HEK293 (cell line): Measurements from ENCODE around the gene ZNF302.

ENCODE experiments used
- CTCF ChIA-PET: fragments of 350-600 bp; formaldehyde crosslinking; extraction: SDS; loops from one replicate; lab custom pipeline; 2021; ENCODE audit warnings: antibody characterized with exemption; lab: Yijun Ruan, JAX
- POLR2A ChIA-PET: fragments of 300-600 bp; formaldehyde crosslinking; extraction: SDS; loops from one replicate; lab custom pipeline; 2020; ENCODE audit warnings: antibody characterized with exemption, inconsistent platforms; lab: Yijun Ruan, JAX
- H3K27ac ChIP-seq: fragments of 200-500 bp; sonication (Bioruptor generic); 2 replicates; pipeline ENCODE4 v1.5.1; 2014; ENCODE audit warnings: low read depth, low read length, control low read depth, inconsistent platforms; ENCODE audit errors: extremely low read depth
- H3K36me3 ChIP-seq, 2 experiments: fragments of 200-500 bp in 1 of 2; sonication (Bioruptor generic) in 1 of 2; 1 replicate in 1 of 2; 2 replicates in 1 of 2; pipeline ENCODE4 v1.5.1; 2014 to 2017; ENCODE audit warnings: inconsistent platforms in 2 of 2, low read length in 2 of 2; ENCODE audit not compliant: control insufficient read depth in 2 of 2, insufficient read depth in 1 of 2
- H3K4me1 ChIP-seq: fragments of 200-500 bp; sonication (Bioruptor generic); 2 replicates; pipeline ENCODE4 v1.5.1; 2014; ENCODE audit warnings: mild to moderate bottlenecking, low read length, inconsistent platforms; ENCODE audit not compliant: control insufficient read depth, insufficient read depth
- H3K4me3 ChIP-seq: 2 replicates; pipeline ENCODE4 v1.5.1; 2011; ENCODE audit warnings: low read depth, mild to moderate bottlenecking, control low read depth, low read length, moderate library complexity
- H3K9me3 ChIP-seq: fragments of 200-500 bp; sonication (Bioruptor generic); 2 replicates; pipeline ENCODE4 v1.5.1; 2014; ENCODE audit warnings: low read depth, low read length, inconsistent platforms; ENCODE audit not compliant: control insufficient read depth, insufficient read depth
- GLIS2 ChIP-seq: fragments of 450-650 bp; formaldehyde crosslinking; IDR thresholded peaks from 2 replicates; pipeline ENCODE4 v1.5.1; 2016; ENCODE audit warnings: missing biosample characterization, missing genetic modification characterization
- HIC1 ChIP-seq: fragments of 450-650 bp; formaldehyde crosslinking; IDR thresholded peaks from 2 replicates; pipeline ENCODE4 v1.5.1; 2016; ENCODE audit warnings: missing biosample characterization, missing genetic modification characterization
- KLF9 ChIP-seq: fragments of 450-650 bp; formaldehyde crosslinking; IDR thresholded peaks from 2 replicates; pipeline ENCODE4 v1.5.1; 2016; ENCODE audit warnings: missing biosample characterization, missing genetic modification characterization, low read depth
- MEIS1 ChIP-seq: sonication (generic); formaldehyde crosslinking; IDR thresholded peaks from 2 replicates; pipeline ENCODE4 v1.8.1; 2022; ENCODE audit warnings: missing genetic modification reagents, mild to moderate bottlenecking, borderline replicate concordance
- MYNN ChIP-seq: fragments of 450-650 bp; formaldehyde crosslinking; IDR thresholded peaks from 2 replicates; pipeline ENCODE4 v1.5.1; 2016; ENCODE audit warnings: missing biosample characterization, missing genetic modification characterization, borderline replicate concordance
- PRDM10 ChIP-seq: fragments of 450-650 bp; formaldehyde crosslinking; IDR thresholded peaks from 2 replicates; pipeline ENCODE4 v1.5.1; 2016; ENCODE audit warnings: missing biosample characterization, missing genetic modification characterization
- SCRT1 ChIP-seq: fragments of 450-650 bp; formaldehyde crosslinking; IDR thresholded peaks from 2 replicates; pipeline ENCODE4 v1.5.1; 2016; ENCODE audit warnings: missing biosample characterization, missing genetic modification characterization, borderline replicate concordance
- SCRT2 ChIP-seq: fragments of 450-650 bp; formaldehyde crosslinking; IDR thresholded peaks from 2 replicates; pipeline ENCODE4 v1.5.1; 2016; ENCODE audit warnings: missing biosample characterization, missing genetic modification characterization
- YY2 ChIP-seq: fragments of 450-650 bp; formaldehyde crosslinking; IDR thresholded peaks from 2 replicates; pipeline ENCODE4 v1.5.1; 2016; ENCODE audit warnings: missing biosample characterization, missing genetic modification characterization
- ZFP3 ChIP-seq: fragments of 450-650 bp; formaldehyde crosslinking; IDR thresholded peaks from 2 replicates; pipeline ENCODE4 v1.5.1; 2016; ENCODE audit warnings: low read depth, missing biosample characterization, missing genetic modification characterization
- ZFP69B ChIP-seq: fragments of 450-650 bp; formaldehyde crosslinking; IDR thresholded peaks from 2 replicates; pipeline ENCODE4 v1.5.1; 2016; ENCODE audit warnings: missing biosample characterization, missing genetic modification characterization
- ZIC2 ChIP-seq: fragments of 450-650 bp; formaldehyde crosslinking; IDR thresholded peaks from 2 replicates; pipeline ENCODE4 v1.5.1; 2016; ENCODE audit warnings: missing biosample characterization, missing genetic modification characterization
- ZNF140 ChIP-seq: fragments of 450-650 bp; formaldehyde crosslinking; IDR thresholded peaks from 2 replicates; pipeline ENCODE4 v1.5.1; 2016; ENCODE audit warnings: missing biosample characterization, missing genetic modification characterization
- ZNF221 ChIP-seq: fragments of 450-650 bp; formaldehyde crosslinking; IDR thresholded peaks from 2 replicates; pipeline ENCODE4 v1.5.1; 2017; ENCODE audit warnings: missing biosample characterization, missing genetic modification characterization, borderline replicate concordance
- ZNF26 ChIP-seq: fragments of 450-650 bp; formaldehyde crosslinking; IDR thresholded peaks from 2 replicates; pipeline ENCODE4 v1.5.1; 2016; ENCODE audit warnings: missing biosample characterization, missing genetic modification characterization
- ZNF280D ChIP-seq: fragments of 450-650 bp; formaldehyde crosslinking; IDR thresholded peaks from 2 replicates; pipeline ENCODE4 v1.5.1; 2016; ENCODE audit warnings: missing biosample characterization, missing genetic modification characterization
- ZNF302 ChIP-seq: fragments of 450-650 bp; formaldehyde crosslinking; IDR thresholded peaks from 2 replicates; pipeline ENCODE4 v1.5.1; 2016; ENCODE audit warnings: missing biosample characterization, missing genetic modification characterization, low read depth
- ZNF335 ChIP-seq: fragments of 450-650 bp; formaldehyde crosslinking; conservative IDR thresholded peaks from 2 replicates; pipeline ENCODE4 v1.5.1; 2016; ENCODE audit warnings: missing biosample characterization, missing genetic modification characterization
- ZNF423 ChIP-seq: fragments of 450-650 bp; formaldehyde crosslinking; IDR thresholded peaks from 2 replicates; pipeline ENCODE4 v1.5.1; 2016; ENCODE audit warnings: missing biosample characterization, missing genetic modification characterization
- ZNF473 ChIP-seq: fragments of 450-650 bp; formaldehyde crosslinking; IDR thresholded peaks from 2 replicates; pipeline ENCODE4 v1.5.1; 2017; ENCODE audit warnings: missing biosample characterization, missing genetic modification characterization
- ZNF48 ChIP-seq: fragments of 450-650 bp; formaldehyde crosslinking; IDR thresholded peaks from 2 replicates; pipeline ENCODE4 v1.5.1; 2016; ENCODE audit warnings: missing biosample characterization, missing genetic modification characterization
- ZNF558 ChIP-seq: fragments of 450-650 bp; formaldehyde crosslinking; IDR thresholded peaks from 2 replicates; pipeline ENCODE4 v1.5.1; 2016; ENCODE audit warnings: missing biosample characterization, missing genetic modification characterization
- ZNF623 ChIP-seq: fragments of 450-650 bp; formaldehyde crosslinking; IDR thresholded peaks from 2 replicates; pipeline ENCODE4 v1.5.1; 2016; ENCODE audit warnings: missing biosample characterization, missing genetic modification characterization
- ZNF677 ChIP-seq: fragments of 450-650 bp; IDR thresholded peaks from 2 replicates; pipeline ENCODE4 v1.5.0; 2018; ENCODE audit warnings: missing biosample characterization, mild to moderate bottlenecking, missing genetic modification characterization, moderate library complexity
- ZNF777 ChIP-seq: fragments of 450-650 bp; formaldehyde crosslinking; IDR thresholded peaks from 2 replicates; pipeline ENCODE4 v1.5.1; 2017; ENCODE audit warnings: missing biosample characterization, missing genetic modification characterization, borderline replicate concordance
- ZNF785 ChIP-seq: fragments of 450-650 bp; formaldehyde crosslinking; IDR thresholded peaks from 2 replicates; pipeline ENCODE4 v1.5.1; 2016; ENCODE audit warnings: missing biosample characterization, missing genetic modification characterization
- ZSCAN16 ChIP-seq: fragments of 450-650 bp; formaldehyde crosslinking; IDR thresholded peaks from 2 replicates; pipeline ENCODE4 v1.5.1; 2016; ENCODE audit warnings: missing biosample characterization, missing genetic modification characterization

ZNF302 gene

GRCh38 chr19:34666200-34666957 lies 11.1 kb upstream of the ZNF302 start:
- Histone ChIP-seq H3K27ac (no peak overlapping the region), H3K9me3 (peaks cover 2% of the 10 kb centered on the region; the same call in 1 of the 2 replicates), H3K36me3 (no peaks in the 10 kb centered on the region; a peak in 1 of 3 replicates), H3K4me3 (no peak overlapping the region), H3K4me1 (no peaks in the 10 kb centered on the region; the same call in 1 of the 2 replicates)
- ChIA-PET CTCF (no interaction called here), POLR2A (no interaction called here)
- no peak for TF ChIP-seq ZSCAN16 (tag by site-specific recombination)
- no peak for TF ChIP-seq ZNF423 (tag by site-specific recombination)
- no peak for TF ChIP-seq ZNF785 (tag by site-specific recombination)
- TF ChIP-seq HIC1 (tag by site-specific recombination) = peak; percentile 52; the same call in 1 of the 2 replicates
- TF ChIP-seq ZIC2 = peak; percentile 66
- no peak for TF ChIP-seq ZNF48
- no peak for TF ChIP-seq PRDM10 (tag by site-specific recombination)
- TF ChIP-seq YY2 = no peak
- TF ChIP-seq ZNF26 (tag by site-specific recombination) = no peak
- TF ChIP-seq ZFP3 (tag by site-specific recombination) = no peak
- no peak for TF ChIP-seq ZNF335
- 0 out of 2 replicates have a peak, but pooled peaks have one; percentile 33 for TF ChIP-seq KLF9 (tag by site-specific recombination)
- TF ChIP-seq ZNF473 (tag by site-specific recombination) = no peak; the same call in 1 of the 2 replicates
- TF ChIP-seq SCRT2 (tag by site-specific recombination) = peak; percentile 71
- no peak for TF ChIP-seq ZNF302 (tag by site-specific recombination)
- no peak for TF ChIP-seq ZNF558 (tag by site-specific recombination)
- TF ChIP-seq ZFP69B (tag by site-specific recombination) = no peak
- TF ChIP-seq ZNF777 (tag by site-specific recombination) = no peak
- TF ChIP-seq MEIS1 = no peak
- peak; percentile 58; the same call in 1 of the 2 replicates for TF ChIP-seq SCRT1 (tag by site-specific recombination)
- TF ChIP-seq MYNN = no peak
- no peak for TF ChIP-seq ZNF140 (tag by site-specific recombination)
- TF ChIP-seq ZNF623 (tag by site-specific recombination) = no peak
- no peak for TF ChIP-seq ZNF221 (tag by site-specific recombination)
- TF ChIP-seq GLIS2 (tag by site-specific recombination) = no peak
- TF ChIP-seq ZNF280D (tag by site-specific recombination) = no peak
- no peak for TF ChIP-seq ZNF677
